CD14-positive monocyte (primary cell): ENCODE results near the gene PCCA. TPM values are rescaled to one million over a fixed set of nuclear protein-coding genes. Genes with fewer than 3 reads are reported as not detected.

Experiments
- DNase-seq, 3 donors: peaks; one replicate each; pipeline ENCODE4 v3.0.0-alpha.2; 2011 to 2022
- H2AFZ ChIP-seq: 2 replicates; pipeline ENCODE4 v1.6.0; 2012; ENCODE audit warnings: mild to moderate bottlenecking, low read depth, low read length, inconsistent platforms; ENCODE audit not compliant: insufficient read depth, poor library complexity, severe bottlenecking
- H3K27ac ChIP-seq, 2 donors: 1 replicate in 1 of 2; 2 replicates in 1 of 2; pipeline ENCODE4 v1.5.1; 2012 to 2013; ENCODE audit warnings: low read length in 2 of 2, control low read depth in 1 of 2, inconsistent platforms in 1 of 2, low read depth in 1 of 2, mild to moderate bottlenecking in 1 of 2
- H3K27me3 ChIP-seq, 2 donors: one replicate each; pipeline versions ENCODE4 v1.6.0 to v1.6.1; 2011 to 2013; ENCODE audit warnings: low read length in 2 of 2; ENCODE audit not compliant: control insufficient read depth in 2 of 2, insufficient read depth in 2 of 2
- H3K36me3 ChIP-seq, 2 donors: replicated peaks in 1 of 2; 1 replicate in 1 of 2; 2 replicates in 1 of 2; pipeline versions ENCODE4 v1.5.1 to v1.6.1; 2012 to 2013; ENCODE audit warnings: low read length in 2 of 2, control low read depth in 1 of 2, inconsistent platforms in 1 of 2, mild to moderate bottlenecking in 1 of 2; ENCODE audit not compliant: insufficient read depth in 2 of 2, control insufficient read depth in 1 of 2
- H3K4me1 ChIP-seq, 2 donors: 1 replicate in 1 of 2; 2 replicates in 1 of 2; pipeline versions ENCODE4 v1.5.1 to v1.6.1; 2012 to 2013; ENCODE audit warnings: low read length in 2 of 2, control low read depth in 1 of 2, inconsistent platforms in 1 of 2, mild to moderate bottlenecking in 1 of 2, moderate library complexity in 1 of 2; ENCODE audit not compliant: insufficient read depth in 2 of 2, control insufficient read depth in 1 of 2
- H3K4me2 ChIP-seq: replicated peaks from 2 replicates; pipeline ENCODE3; 2012; ENCODE audit warnings: low read length, moderate library complexity, mild to moderate bottlenecking; ENCODE audit not compliant: poor library complexity, severe bottlenecking; ENCODE audit errors: extremely low read depth
- H3K4me3 ChIP-seq, 3 experiments: fragments of 200-600 bp in 1 of 3; sonication (generic) in 1 of 3; replicated peaks in 1 of 3; 1 replicate in 2 of 3; 2 replicates in 1 of 3; pipeline ENCODE4 v1.5.1; 2011 to 2013; ENCODE audit warnings: low read length in 3 of 3, mild to moderate bottlenecking in 3 of 3, control low read depth in 2 of 3, low read depth in 2 of 3, inconsistent platforms in 1 of 3, moderate library complexity in 1 of 3
- H3K79me2 ChIP-seq: 2 replicates; pipeline ENCODE4 v1.6.0; 2012; ENCODE audit warnings: mild to moderate bottlenecking, control low read depth, inconsistent platforms, low read length, moderate library complexity; ENCODE audit not compliant: insufficient read depth
- H3K9ac ChIP-seq: 2 replicates; pipeline ENCODE4 v1.6.0; 2017; ENCODE audit warnings: low read length, mild to moderate bottlenecking; ENCODE audit not compliant: insufficient read depth, poor library complexity, severe bottlenecking
- H3K9me3 ChIP-seq, 2 donors: replicated peaks in 1 of 2; 1 replicate in 1 of 2; 2 replicates in 1 of 2; pipeline versions ENCODE4 v1.5.1 to v1.6.1; 2012 to 2013; ENCODE audit warnings: low read length in 2 of 2, control low read depth in 1 of 2; ENCODE audit not compliant: control insufficient read depth in 1 of 2, insufficient read depth in 1 of 2
- H4K20me1 ChIP-seq: 2 replicates; pipeline ENCODE4 v1.6.0; 2012; ENCODE audit warnings: mild to moderate bottlenecking, low read length, control low read depth, moderate library complexity; ENCODE audit not compliant: insufficient read depth
- H3K27ac Mint-ChIP-seq, 7 donors: one replicate each; pipeline ENCODE4 v1.8.0; 2020; ENCODE audit warnings: mild to moderate bottlenecking in 7 of 7, mixed read lengths in 7 of 7, moderate library complexity in 6 of 7, inconsistent platforms in 2 of 7
- H3K27me3 Mint-ChIP-seq, 3 donors: one replicate each; pipeline ENCODE4 v1.8.0; 2021 to 2022; ENCODE audit warnings: low read depth in 3 of 3, mild to moderate bottlenecking in 3 of 3, mixed read lengths in 3 of 3, moderate library complexity in 3 of 3, inconsistent platforms in 1 of 3
- H3K36me3 Mint-ChIP-seq, 2 donors: one replicate each; pipeline ENCODE4 v1.8.0; 2020; ENCODE audit warnings: mixed read lengths in 2 of 2, inconsistent platforms in 1 of 2, mild to moderate bottlenecking in 1 of 2
- H3K4me1 Mint-ChIP-seq: one replicate; pipeline ENCODE4 v1.8.0; 2020; ENCODE audit warnings: mild to moderate bottlenecking, mixed read lengths
- H3K4me3 Mint-ChIP-seq, 2 donors: one replicate each; pipeline ENCODE4 v1.8.0; 2020; ENCODE audit warnings: mild to moderate bottlenecking in 2 of 2, mixed read lengths in 2 of 2, moderate library complexity in 1 of 2
- H3K9me3 Mint-ChIP-seq, 7 donors: one replicate each; pipeline ENCODE4 v1.8.0; 2020 to 2022; ENCODE audit warnings: mixed read lengths in 7 of 7, mild to moderate bottlenecking in 6 of 7, moderate library complexity in 6 of 7, inconsistent platforms in 2 of 7
- WGBS: methylation state at CpG from one replicate; pipeline ENCODE4 v1.1.5; 2013; ENCODE audit warnings: missing lambda C conversion rate; ENCODE audit not compliant: insufficient coverage; 5-methylcytosine and 5-hydroxymethylcytosine counted together
- intact Hi-C, 2 donors: fragments of 100-400 bp; cut with micrococcal nuclease; formaldehyde crosslinking; loops; one replicate each; pipeline versions ENCODE4 v1.15.0 to v1.15.1; 2023
- polyA plus RNA-seq, 3 donors: library from polyadenylated mRNA; depleted of rRNA in 1 of 3; unstranded in 2 of 3; stranded (reverse) in 1 of 3; fragments of 300-500 nt in 2 of 3; fragments of >200 nt in 1 of 3; fragmentation: Illumina TruSeq in 2 of 3; gene quantifications; 1 replicate in 2 of 3; 2 replicates in 1 of 3; pipeline ENCODE4 v1.2.3, GENCODE V29; 2012 to 2021
- TF ChIP-seq, protein P1 (sequence below): fragments of 200-600 bp; IDR thresholded peaks from one replicate; pipeline ENCODE4 v1.8.0; 2022; ENCODE audit warnings: antibody characterized with exemption, mild to moderate bottlenecking

The PCCA gene
- polyA plus RNA-seq, 3 donors = 4.4 to 13.5 (median 11.9) TPM

DNA sequence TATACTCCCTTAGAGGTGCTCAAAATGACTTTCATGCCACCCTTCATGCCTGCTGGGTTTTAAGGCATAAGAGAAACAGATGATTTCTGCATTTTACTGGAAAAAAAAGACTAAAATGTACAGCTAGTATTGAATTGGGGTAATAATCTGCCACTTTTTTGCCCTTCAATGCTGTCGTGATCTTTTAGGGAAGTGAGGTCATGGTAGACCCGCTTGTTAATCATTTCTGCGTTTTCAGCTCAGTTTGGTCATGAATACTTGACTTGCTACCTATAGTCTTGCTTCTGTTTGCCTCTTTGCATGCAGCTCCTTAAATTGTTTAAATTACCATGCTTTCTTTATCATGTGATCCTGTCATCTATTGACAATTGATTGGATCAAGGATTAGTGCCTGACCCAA lies 90.4 kb downstream of the PCCA start:
- Mint-ChIP-seq H3K36me3 (no peaks in the 10 kb centered on the region), H3K27ac (no peak overlapping the region), H3K27me3 (peaks cover 0 to 2% (median 0%) of the 10 kb centered on the region in 3 donors), H3K9me3 (peaks cover 0 to 6% (median 0%) of the 10 kb centered on the region in 7 donors), H3K4me1 (peaks cover 6% of the 10 kb centered on the region), H3K4me3 (no peak overlapping the region)
- intact Hi-C loops = no loop called here
- H3K4me3 ChIP-seq = no peak overlapping the region
- no peaks in the 10 kb centered on the region for H3K4me1 ChIP-seq
- H4K20me1 ChIP-seq = no peaks in the 10 kb centered on the region
- no peak overlapping the region for H3K9ac ChIP-seq
- TF ChIP-seq, protein P1, sequence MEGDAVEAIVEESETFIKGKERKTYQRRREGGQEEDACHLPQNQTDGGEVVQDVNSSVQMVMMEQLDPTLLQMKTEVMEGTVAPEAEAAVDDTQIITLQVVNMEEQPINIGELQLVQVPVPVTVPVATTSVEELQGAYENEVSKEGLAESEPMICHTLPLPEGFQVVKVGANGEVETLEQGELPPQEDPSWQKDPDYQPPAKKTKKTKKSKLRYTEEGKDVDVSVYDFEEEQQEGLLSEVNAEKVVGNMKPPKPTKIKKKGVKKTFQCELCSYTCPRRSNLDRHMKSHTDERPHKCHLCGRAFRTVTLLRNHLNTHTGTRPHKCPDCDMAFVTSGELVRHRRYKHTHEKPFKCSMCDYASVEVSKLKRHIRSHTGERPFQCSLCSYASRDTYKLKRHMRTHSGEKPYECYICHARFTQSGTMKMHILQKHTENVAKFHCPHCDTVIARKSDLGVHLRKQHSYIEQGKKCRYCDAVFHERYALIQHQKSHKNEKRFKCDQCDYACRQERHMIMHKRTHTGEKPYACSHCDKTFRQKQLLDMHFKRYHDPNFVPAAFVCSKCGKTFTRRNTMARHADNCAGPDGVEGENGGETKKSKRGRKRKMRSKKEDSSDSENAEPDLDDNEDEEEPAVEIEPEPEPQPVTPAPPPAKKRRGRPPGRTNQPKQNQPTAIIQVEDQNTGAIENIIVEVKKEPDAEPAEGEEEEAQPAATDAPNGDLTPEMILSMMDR = no peak
- no peaks in the 10 kb centered on the region for H3K36me3 ChIP-seq
- WGBS = 91% methylated on average over 3 of the region's 3 CpGs
- H3K4me2 ChIP-seq = no peak overlapping the region
- H3K27ac ChIP-seq = no peak overlapping the region
- no peak for DNase-seq
- H3K27me3 ChIP-seq = no peaks in the 10 kb centered on the region
- H2AFZ ChIP-seq = no peak overlapping the region
- no peaks in the 10 kb centered on the region for H3K79me2 ChIP-seq
- H3K9me3 ChIP-seq = no peaks in the 10 kb centered on the region

DNA sequence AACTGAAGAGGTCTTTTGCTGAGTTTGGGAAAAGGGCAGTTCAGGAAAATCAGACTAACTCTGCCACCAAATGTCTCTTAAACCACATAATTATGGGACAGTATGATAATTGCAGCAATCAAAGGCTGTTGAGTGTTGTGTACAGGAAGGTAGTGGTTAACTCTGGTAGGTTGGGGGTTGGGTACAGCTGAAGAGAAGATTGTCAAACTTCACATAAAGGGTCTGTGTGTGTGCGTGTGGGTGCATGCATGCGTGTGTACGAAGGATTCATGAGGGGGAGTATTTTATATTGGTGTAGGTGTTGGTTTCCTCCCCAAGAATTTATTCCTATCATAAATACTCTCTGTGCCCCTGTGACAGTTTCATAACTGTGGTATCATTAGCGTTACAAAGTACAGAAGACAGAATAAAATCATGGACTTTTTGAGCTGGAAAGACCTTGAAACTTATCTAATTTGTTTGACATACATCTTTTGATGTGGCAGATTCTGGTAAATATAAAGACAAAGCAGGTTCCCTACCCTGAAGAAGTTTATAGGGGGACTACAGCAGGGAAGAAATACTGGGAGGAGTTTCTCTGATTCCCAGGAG lies 94.1 kb downstream of the PCCA start:
- no peak overlapping the region for H3K27ac ChIP-seq
- intact Hi-C loops = no loop called here
- H3K27ac Mint-ChIP-seq = no peak overlapping the region
- H3K36me3 Mint-ChIP-seq = no peaks in the 10 kb centered on the region
- no peaks in the 10 kb centered on the region for H3K27me3 ChIP-seq
- no peaks in the 10 kb centered on the region for H3K9me3 ChIP-seq
- no peak overlapping the region for H2AFZ ChIP-seq
- no CpG with 5 or more reads among the region's 4 CpGs for WGBS
- peaks cover 1% of the 10 kb centered on the region for H3K4me1 Mint-ChIP-seq
- H3K9ac ChIP-seq = no peak overlapping the region
- DNase-seq = no peak
- H4K20me1 ChIP-seq = no peaks in the 10 kb centered on the region
- H3K4me1 ChIP-seq = no peaks in the 10 kb centered on the region
- H3K4me3 ChIP-seq = no peak overlapping the region
- H3K9me3 Mint-ChIP-seq = peaks cover 1 to 10% (median 5%) of the 10 kb centered on the region in 7 donors
- no peaks in the 10 kb centered on the region for H3K36me3 ChIP-seq
- H3K4me2 ChIP-seq = no peak overlapping the region
- TF ChIP-seq, protein P1 = no peak
- peaks cover 0 to 2% (median 0%) of the 10 kb centered on the region in 3 donors for H3K27me3 Mint-ChIP-seq
- H3K4me3 Mint-ChIP-seq = no peak overlapping the region
- H3K79me2 ChIP-seq = no peaks in the 10 kb centered on the region
